GM18498 (cell line): ENCODE results near the gene FREM2.

Source experiments
- ATAC-seq: cut with Tn5 transposase; IDR thresholded peaks from one replicate; pipeline ENCODE4 v1.9.1; 2021; ENCODE audit warnings: mild to moderate bottlenecking, moderate library complexity; ENCODE audit not compliant: unreplicated experiment

The FREM2 gene

DNA sequence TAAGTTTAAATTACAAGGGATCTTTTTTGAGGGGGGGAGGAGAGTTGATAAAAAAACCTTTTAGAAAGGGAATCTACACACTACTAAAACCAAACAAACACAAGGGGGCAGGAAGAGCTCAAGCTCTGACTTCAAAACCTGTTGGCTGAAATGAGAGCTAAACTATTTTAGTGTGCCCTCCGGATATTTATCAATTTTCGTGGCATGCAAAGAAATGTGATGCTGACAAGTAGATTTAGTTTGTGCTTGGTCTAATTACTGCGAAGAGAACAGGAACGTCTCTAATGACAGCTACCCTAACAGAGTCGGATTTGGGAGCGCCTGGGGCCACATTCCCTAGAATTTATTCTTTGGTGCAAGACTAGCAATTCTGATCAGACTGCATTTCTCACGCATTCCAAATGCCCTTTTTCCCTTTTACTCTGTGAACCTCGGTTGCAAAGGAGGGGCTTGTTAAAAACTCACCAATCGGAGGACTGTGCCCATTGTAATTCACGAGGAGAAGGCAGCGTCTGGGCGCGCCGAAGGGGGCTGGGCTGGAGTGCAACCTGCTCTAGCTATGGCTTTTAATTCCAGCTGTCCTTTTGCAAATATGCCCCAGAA lies 802 bp upstream of the FREM2 start:
- ATAC-seq: no peak

DNA sequence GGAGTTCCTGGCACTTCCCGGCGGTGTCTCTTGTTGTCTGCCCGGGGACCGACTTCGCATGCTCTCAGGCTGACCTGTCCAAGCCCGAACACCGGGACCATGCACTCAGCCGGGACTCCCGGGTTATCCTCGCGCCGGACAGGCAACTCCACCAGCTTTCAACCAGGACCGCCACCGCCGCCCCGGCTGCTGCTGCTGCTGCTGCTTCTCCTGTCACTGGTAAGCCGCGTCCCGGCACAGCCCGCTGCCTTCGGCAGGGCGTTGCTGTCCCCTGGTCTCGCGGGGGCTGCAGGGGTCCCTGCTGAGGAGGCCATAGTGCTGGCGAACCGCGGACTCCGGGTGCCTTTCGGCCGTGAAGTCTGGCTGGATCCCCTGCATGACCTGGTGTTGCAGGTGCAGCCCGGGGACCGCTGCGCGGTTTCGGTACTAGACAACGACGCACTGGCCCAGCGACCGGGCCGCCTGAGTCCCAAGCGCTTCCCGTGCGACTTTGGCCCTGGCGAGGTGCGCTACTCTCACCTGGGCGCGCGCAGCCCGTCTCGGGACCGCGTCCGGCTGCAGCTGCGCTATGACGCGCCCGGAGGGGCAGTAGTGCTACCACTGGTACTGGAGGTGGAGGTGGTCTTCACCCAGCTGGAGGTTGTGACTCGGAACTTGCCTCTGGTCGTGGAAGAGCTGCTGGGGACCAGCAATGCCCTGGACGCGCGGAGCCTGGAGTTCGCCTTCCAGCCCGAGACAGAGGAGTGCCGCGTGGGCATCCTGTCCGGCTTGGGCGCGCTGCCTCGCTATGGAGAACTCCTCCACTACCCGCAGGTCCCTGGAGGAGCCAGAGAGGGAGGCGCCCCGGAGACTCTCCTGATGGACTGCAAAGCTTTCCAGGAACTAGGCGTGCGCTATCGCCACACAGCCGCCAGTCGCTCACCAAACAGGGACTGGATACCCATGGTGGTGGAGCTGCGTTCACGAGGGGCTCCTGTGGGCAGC lies 661 bp downstream of the FREM2 start:
- ATAC-seq: no peak

DNA sequence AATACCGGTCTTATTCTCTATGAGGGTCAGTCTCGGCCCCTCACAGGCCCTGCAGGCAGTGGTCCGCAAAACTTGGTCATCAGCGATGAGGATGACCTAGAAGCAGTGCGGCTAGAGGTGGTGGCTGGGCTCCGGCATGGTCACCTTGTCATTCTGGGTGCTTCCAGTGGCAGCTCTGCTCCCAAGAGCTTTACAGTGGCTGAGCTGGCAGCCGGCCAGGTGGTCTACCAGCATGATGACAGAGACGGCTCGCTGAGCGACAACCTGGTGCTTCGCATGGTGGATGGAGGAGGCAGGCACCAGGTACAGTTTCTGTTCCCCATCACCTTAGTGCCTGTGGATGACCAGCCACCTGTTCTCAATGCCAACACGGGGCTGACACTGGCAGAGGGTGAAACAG lies 1.8 kb downstream of the FREM2 start:
- ATAC-seq: no peak

- ATAC-seq: no peak
These were observed 3.4 kb downstream of the FREM2 start for GRCh38 chr13:38690231-38690630.

- no peak for ATAC-seq
These were observed 6.3 kb downstream of the FREM2 start for GRCh38 chr13:38693168-38693567.

DNA sequence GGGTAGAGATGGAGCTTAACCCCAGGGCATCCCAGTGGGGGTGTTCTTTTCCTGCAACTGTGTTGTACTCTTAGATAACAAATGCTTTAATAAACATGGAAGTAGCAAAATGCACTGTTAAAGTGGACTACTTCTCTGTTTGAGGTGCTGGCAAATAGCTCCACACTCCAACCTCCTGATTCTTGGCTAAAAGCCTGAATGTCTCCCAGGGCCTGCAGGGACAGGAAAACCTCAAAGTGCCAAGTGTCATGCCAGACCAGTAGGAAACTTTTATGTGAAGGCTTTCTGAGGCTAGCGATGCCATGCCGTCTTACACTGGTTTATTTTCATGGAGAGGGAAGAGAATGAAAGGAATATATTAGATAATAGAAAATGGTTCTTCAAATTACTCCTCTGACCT lies 6.8 kb downstream of the FREM2 start:
- ATAC-seq: no peak

DNA sequence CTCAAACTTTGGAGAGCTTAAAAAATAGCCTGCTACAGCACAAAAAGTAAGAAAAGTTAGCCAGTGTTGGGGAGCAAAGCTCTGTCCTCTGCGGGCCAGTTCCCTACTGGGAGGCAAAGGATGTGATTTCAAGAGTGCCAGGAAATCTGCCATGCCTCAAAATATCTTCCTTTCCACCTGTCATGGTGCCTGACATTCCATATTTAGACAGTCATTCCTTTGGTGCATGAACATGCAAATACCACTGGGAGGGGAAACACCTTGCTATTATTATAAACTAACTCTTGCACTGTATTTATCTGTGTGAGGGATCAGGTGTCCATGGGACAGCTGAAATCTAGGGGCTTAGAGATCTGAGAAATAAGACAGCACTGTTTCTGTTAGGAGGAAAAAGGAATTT lies 10.3 kb downstream of the FREM2 start:
- no peak for ATAC-seq

DNA sequence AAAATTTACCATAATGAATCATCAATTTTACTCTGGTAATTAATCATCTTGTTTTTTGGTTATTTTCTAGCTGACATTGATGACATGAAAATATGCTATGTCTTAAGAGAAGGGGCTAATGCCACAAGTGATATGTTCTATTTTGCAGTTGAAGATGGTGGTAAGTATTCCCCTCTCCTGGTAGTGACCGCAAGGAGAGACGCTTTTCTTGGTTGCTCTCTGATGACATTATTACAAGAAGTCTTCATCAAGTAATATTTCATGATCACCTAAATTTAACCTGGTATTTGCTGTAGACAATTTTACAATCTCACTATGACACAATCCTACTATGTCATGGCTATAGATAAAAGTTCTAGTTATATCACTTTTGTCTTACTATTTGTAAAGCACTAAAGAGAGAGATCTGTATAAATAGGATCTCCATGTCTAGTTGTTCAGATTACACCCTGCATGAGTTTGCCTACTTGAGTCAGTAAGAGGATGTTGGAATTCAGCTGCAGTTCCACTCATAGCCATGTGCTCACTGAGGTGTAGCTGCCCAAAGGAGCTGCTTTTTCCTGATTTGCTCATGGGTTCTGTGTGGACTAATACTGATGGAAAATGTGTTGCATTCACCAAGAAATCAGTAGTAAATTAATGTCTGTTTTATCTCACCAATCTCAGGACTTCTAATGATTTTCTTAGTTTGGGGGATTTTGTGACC lies 10.9 kb downstream of the FREM2 start:
- no peak for ATAC-seq

- ATAC-seq: no peak
These were observed 13.2 kb downstream of the FREM2 start for GRCh38 chr13:38700051-38700450.

- ATAC-seq: no peak
These were observed 15.8 kb downstream of the FREM2 start for GRCh38 chr13:38702669-38703068.

DNA sequence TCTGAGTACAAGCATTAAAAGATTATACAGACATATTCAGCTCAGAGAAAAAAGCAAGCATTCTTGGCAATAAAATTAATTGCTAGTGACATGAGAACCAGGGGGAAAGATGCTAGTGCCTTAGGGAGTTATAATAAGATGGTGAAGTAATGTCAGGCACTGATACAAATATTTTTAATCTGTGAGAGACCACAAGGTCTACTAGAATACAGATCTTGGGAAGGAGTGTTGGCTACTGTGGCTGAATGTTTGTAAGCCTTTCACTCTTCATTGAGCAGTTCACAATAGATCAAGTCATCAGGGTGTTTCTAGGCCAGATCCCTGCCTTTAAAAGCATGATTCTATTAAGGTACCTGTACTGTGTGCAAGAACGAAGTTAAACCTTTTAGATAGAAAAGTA lies 16.4 kb downstream of the FREM2 start:
- ATAC-seq: no peak

GRCh38 chr13:38705365-38705764 lies 18.5 kb downstream of the FREM2 start:
- no peak for ATAC-seq

DNA sequence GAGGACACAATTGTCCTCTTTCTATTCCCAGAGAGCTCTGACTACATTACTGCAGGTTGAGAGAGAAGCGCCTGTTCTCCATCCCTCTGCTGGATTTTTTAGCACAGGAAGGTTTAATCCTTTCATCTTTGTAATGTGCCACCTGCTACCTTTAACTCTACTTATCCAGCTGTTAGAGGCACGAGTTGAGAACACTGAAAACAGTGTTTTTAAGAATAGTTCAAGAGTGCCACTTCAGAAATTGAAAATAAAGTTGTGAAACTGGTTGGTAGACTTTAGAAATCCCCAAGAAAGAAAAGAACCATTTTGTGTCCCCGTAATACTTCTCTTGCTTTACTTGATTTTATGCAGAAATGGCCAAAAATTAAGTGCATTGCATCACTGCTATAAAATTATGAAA lies 20.6 kb downstream of the FREM2 start:
- no peak for ATAC-seq

DNA sequence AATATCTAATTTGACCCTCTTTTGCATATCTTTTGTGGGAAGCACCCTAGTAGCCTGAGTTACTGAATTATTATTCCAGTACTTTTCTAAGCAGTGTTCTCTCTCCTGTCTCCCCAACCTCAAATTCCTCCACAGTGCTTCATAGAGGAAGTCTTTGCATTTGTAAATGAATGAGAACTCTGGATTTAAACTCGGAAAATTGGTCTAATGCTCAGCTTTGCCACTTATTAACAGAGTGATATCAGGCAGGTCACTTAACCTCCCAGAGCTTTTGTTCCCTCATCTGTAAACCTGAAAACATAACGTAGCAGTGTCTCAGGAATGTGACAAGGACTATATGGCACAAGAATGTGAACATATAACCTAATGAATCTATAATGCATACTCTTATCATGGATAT lies 26.2 kb downstream of the FREM2 start:
- ATAC-seq: no peak

- no peak for ATAC-seq
These were observed 31.5 kb downstream of the FREM2 start for GRCh38 chr13:38718374-38718773.

GRCh38 chr13:38730332-38730731 lies 43.5 kb downstream of the FREM2 start:
- ATAC-seq: no peak

- ATAC-seq: no peak
These were observed 46.3 kb downstream of the FREM2 start for GRCh38 chr13:38733146-38733545.

DNA sequence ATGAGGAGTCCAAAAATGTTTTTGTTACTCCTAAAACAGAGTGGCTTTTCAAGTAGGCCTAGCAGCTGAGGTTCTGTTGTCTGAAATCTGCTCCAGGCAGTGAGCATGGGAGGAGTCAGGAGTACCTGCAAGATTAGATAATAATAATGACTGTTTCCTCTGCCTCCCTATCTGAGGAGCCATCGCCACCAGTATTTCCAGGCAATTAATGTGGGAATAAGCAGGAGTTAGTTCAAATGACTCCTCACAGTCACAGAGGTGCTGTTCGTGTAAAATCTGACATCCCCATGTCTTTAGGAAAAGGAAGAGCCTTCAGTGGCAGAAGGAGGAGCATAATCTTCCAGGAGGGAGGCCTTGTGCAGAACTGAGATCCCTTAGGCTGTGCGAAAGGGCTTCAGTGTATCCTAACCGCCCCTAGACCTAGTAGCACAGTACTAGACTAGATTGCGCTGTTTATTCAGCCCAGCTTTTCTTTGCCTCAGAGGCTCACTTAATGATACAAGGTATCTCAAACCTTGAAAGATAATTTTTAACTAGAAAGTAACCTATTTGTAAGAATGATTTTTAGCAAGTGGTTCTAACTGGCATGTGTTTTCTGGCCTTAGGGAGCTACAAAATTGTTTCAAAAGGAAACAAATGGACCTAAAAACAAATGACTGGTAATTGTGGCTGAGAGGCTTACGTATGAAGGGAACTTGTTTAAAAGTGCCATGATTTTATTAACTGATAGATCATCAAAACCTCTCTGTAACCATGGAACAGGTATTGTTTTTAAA lies 49.0 kb downstream of the FREM2 start:
- ATAC-seq: no peak

GRCh38 chr13:38743466-38743865 lies 56.6 kb downstream of the FREM2 start:
- ATAC-seq: no peak

GRCh38 chr13:38752686-38753085 lies 65.8 kb downstream of the FREM2 start:
- no peak for ATAC-seq

DNA sequence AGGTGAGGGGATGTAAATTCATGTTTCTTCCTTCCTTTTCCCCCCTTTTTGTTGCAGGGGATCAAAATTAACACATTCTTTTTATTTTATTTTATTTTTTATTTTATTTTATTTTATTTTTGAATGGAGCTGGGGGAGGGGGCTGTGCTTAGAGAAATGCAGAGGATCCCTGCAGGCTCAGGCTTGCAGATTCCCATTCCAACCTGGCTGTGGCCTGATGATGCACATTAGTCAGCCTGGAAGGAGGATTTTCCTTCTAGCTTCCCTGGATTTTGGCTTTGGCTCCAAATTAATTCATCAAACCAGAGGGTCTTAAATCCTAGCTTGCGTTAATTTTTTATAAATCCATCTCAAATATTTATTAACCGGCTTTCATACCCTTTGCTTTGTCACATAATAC lies 67.0 kb downstream of the FREM2 start:
- no peak for ATAC-seq
